ENCODE data around the gene BABAM2.

GRCh38 chr2:27863146-27863545 is 27.4 kb upstream of the BABAM2 start:
- no peak for TF ChIP-seq CTCF (IDR thresholded peaks at IDR 0.05)
- TF ChIP-seq EP300 (IDR thresholded peaks at IDR 0.05; ENCODE audit: low read depth), result no peak
- no peak for TF ChIP-seq POLR2A (IDR thresholded peaks at IDR 0.05)

Measured in transverse colon (tissue), 3 donors.